HepG2 (cell line): Measurements from ENCODE around the gene MCOLN1. TPM values are rescaled to one million over a fixed set of nuclear protein-coding genes. Genes with fewer than 3 reads are reported as not detected.

Source experiments
- GATA4 ChIP-seq: sonication (generic); IDR thresholded peaks from 2 replicates; pipeline ENCODE4 v1.6.1; 2016; ENCODE audit warnings: antibody characterized with exemption, low read depth, borderline replicate concordance
- KLF12 ChIP-seq: sonication (generic); formaldehyde crosslinking; IDR thresholded peaks from 2 replicates; pipeline ENCODE4 v1.4.0; 2020; ENCODE audit warnings: missing genetic modification reagents, borderline replicate concordance
- POLR2AphosphoS5 ChIP-seq: IDR thresholded peaks from 2 replicates; pipeline ENCODE4 v1.6.1; 2012; ENCODE audit warnings: low read depth, low read length
- RELA ChIP-seq: sonication (generic); formaldehyde crosslinking; IDR thresholded peaks from 2 replicates; pipeline ENCODE4 v1.4.0; 2020; ENCODE audit warnings: missing genetic modification reagents
- SALL2 ChIP-seq: sonication (generic); formaldehyde crosslinking; IDR thresholded peaks from 2 replicates; pipeline ENCODE4 v1.8.1; 2023; ENCODE audit warnings: mild to moderate bottlenecking, missing genetic modification reagents, inconsistent platforms
- STAT5B ChIP-seq: sonication (generic); formaldehyde crosslinking; IDR thresholded peaks from 2 replicates; pipeline ENCODE4 v1.4.0; 2020; ENCODE audit warnings: missing genetic modification reagents
- TAF1 ChIP-seq: sonication (generic); formaldehyde crosslinking; IDR thresholded peaks from 2 replicates; pipeline ENCODE4 v1.4.0; 2020; ENCODE audit warnings: missing genetic modification reagents
- TOE1 ChIP-seq: sonication (generic); formaldehyde crosslinking; IDR thresholded peaks from 2 replicates; pipeline ENCODE4 v1.4.0; 2020; ENCODE audit warnings: mild to moderate bottlenecking, missing genetic modification reagents
- polyA plus RNA-seq, 8 experiments: library from polyadenylated mRNA; depleted of rRNA in 3 of 8; stranded (reverse) in 7 of 8; unstranded in 1 of 8; fragments of >200 nt; fragmentation: Illumina TruSeq in 4 of 8; extraction: Trizol in 4 of 8; gene quantifications; 2 replicates each; pipeline versions ENCODE4 v1.2.1 to v1.2.3, GENCODE V29; 2011 to 2016; ENCODE audit warnings: low read depth in 4 of 8, missing spikeins in 1 of 8, mixed read lengths in 1 of 8; ENCODE audit not compliant: insufficient read depth in 1 of 8
- total RNA-seq, 5 experiments: library from RNA; depleted of rRNA; stranded (reverse); fragments of >200 nt; fragmentation: Illumina TruSeq; extraction: Trizol; gene quantifications; 2 replicates each; pipeline ENCODE4 v1.2.3, GENCODE V29; 2016; ENCODE audit warnings: low read depth in 1 of 5
- TF ChIP-seq, protein P1 (sequence below): sonication (generic); formaldehyde crosslinking; IDR thresholded peaks from 2 replicates; pipeline ENCODE4 v1.5.0; 2020; ENCODE audit warnings: missing genetic modification reagents
- TF ChIP-seq, protein P2 (sequence below): sonication (generic); formaldehyde crosslinking; conservative IDR thresholded peaks from 2 replicates; pipeline ENCODE4 v1.8.1; 2023; ENCODE audit warnings: missing genetic modification reagents
- TF ChIP-seq, protein P3 (sequence below): sonication (generic); formaldehyde crosslinking; IDR thresholded peaks from 2 replicates; pipeline ENCODE4 v1.4.0; 2020; ENCODE audit warnings: mild to moderate bottlenecking, missing genetic modification reagents
- TF ChIP-seq, protein P4 (sequence below): sonication (generic); formaldehyde crosslinking; IDR thresholded peaks from 2 replicates; pipeline ENCODE4 v1.4.0; 2020; ENCODE audit warnings: missing genetic modification reagents, mild to moderate bottlenecking, borderline replicate concordance

Gene MCOLN1
- total and polyA plus RNA-seq, 2 of the 13 experiments (the other 11 are each of a cell fraction or from before 2014, with no cell fraction given), result 3.4 to 15.7 TPM

DNA sequence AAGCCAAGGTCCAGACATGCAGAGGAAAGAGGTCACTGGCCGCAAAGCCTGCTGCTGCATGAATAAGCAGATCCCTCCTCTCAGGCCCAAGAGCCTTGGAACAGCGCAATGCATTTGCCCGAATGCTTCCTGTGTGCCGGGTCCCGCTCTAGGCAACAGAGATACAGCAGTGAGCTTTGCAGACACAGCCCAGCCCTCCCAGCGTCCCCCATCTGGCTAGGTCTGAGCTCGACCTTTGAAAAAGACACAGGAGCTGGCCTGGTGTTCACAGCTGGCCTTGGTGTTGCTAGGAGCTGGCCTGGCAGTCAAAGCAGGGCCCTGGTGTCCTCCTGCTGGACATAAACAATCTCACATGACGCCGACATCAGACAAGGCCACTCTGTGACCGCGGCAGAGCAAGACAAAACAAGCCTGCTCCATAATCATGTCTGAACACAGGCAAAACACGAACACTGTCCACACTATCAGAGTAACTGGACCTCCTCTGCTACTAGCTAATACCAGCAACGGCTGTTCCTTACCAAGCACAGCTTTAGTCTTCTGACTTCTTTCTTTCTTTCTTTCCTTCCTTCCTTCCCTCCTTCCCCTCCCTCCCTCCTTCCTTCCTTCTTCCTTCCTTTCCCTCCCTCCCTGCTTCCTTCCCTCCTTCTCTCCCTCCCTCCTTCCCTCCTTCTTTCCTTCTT, 27.9 kb upstream of the MCOLN1 start (continued):
- TF ChIP-seq SALL2 (CRISPR knock-in tag), result no peak
- TF ChIP-seq RELA (CRISPR knock-in tag), result no peak
- no peak for TF ChIP-seq KLF12 (CRISPR knock-in tag)
- no peak for TF ChIP-seq GATA4
- TF ChIP-seq, protein P1, sequence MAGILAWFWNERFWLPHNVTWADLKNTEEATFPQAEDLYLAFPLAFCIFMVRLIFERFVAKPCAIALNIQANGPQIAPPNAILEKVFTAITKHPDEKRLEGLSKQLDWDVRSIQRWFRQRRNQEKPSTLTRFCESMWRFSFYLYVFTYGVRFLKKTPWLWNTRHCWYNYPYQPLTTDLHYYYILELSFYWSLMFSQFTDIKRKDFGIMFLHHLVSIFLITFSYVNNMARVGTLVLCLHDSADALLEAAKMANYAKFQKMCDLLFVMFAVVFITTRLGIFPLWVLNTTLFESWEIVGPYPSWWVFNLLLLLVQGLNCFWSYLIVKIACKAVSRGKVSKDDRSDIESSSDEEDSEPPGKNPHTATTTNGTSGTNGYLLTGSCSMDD (CRISPR knock-in tag), result no peak
- TF ChIP-seq TOE1 (CRISPR knock-in tag), result no peak
- TF ChIP-seq STAT5B (CRISPR knock-in tag), result no peak
- peak; percentile 57; the same call in 1 of the 2 replicates for TF ChIP-seq TAF1 (CRISPR knock-in tag)
- TF ChIP-seq, protein P2, sequence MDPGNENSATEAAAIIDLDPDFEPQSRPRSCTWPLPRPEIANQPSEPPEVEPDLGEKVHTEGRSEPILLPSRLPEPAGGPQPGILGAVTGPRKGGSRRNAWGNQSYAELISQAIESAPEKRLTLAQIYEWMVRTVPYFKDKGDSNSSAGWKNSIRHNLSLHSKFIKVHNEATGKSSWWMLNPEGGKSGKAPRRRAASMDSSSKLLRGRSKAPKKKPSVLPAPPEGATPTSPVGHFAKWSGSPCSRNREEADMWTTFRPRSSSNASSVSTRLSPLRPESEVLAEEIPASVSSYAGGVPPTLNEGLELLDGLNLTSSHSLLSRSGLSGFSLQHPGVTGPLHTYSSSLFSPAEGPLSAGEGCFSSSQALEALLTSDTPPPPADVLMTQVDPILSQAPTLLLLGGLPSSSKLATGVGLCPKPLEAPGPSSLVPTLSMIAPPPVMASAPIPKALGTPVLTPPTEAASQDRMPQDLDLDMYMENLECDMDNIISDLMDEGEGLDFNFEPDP (CRISPR knock-in tag), result no peak
- no peak for TF ChIP-seq POLR2AphosphoS5
- TF ChIP-seq, protein P3, sequence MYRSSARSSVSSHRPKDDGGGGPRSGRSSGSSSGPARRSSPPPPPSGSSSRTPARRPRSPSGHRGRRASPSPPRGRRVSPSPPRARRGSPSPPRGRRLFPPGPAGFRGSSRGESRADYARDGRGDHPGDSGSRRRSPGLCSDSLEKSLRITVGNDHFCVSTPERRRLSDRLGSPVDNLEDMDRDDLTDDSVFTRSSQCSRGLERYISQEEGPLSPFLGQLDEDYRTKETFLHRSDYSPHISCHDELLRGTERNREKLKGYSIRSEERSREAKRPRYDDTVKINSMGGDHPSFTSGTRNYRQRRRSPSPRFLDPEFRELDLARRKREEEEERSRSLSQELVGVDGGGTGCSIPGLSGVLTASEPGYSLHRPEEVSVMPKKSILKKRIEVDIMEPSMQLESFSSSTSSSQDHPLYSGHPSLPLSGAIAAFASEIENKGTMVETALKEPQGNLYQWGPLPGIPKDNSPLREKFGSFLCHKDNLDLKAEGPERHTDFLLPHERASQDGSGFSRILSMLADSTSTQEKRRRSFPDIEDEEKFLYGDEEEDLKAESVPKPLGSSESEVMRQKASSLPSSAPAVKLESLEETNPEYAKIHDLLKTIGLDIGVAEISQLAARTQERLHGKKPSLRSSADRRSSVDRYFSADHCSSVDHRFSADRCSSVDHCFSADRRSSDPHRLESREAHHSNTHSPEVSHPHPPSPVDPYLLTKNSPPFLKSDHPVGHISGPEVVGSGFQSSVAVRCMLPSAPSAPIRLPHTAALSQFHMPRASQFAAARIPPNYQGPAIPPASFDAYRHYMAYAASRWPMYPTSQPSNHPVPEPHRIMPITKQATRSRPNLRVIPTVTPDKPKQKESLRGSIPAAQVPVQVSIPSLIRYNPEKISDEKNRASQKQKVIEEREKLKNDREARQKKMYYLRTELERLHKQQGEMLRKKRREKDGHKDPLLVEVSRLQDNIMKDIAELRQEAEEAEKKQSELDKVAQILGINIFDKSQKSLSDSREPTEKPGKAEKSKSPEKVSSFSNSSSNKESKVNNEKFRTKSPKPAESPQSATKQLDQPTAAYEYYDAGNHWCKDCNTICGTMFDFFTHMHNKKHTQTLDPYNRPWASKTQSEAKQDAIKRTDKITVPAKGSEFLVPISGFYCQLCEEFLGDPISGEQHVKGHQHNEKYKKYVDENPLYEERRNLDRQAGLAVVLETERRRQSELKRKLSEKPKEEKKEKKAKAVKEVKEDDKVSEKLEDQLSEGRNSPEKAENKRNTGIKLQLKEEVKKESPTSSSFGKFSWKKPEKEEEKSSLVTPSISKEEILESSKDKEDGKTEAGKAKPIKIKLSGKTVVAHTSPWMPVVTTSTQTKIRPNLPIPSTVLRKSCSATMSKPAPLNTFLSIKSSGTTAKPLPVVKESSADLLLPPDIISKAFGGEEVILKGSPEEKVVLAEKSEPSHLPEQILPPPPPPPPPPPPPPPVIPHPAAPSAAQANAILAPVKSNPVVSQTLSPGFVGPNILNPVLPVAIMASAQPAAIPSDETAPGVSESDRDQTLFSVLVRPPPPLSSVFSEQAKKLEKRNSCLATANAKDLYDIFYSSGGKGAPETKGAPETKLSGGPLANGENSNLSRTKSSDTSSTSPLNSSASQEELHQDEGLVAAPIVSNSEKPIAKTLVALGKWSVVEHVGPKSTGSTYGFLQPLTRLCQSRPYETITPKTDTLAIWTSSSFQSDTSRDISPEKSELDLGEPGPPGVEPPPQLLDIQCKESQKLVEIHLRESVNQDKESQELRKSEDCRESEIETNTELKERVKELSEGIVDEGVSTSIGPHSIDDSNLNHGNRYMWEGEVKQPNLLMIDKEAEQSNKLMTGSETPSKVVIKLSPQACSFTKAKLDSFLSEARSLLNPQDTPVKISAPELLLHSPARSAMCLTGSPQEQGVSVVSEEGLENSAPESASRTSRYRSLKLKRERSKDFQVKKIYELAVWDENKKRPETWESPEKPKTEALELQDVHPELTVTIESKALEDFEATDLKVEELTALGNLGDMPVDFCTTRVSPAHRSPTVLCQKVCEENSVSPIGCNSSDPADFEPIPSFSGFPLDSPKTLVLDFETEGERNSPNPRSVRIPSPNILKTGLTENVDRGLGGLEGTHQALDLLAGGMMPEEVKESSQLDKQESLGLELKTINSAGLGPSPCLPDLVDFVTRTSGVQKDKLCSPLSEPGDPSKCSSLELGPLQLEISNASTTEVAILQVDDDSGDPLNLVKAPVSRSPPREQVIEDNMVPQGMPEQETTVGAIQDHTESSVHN (CRISPR knock-in tag), result no peak
- TF ChIP-seq, protein P4, sequence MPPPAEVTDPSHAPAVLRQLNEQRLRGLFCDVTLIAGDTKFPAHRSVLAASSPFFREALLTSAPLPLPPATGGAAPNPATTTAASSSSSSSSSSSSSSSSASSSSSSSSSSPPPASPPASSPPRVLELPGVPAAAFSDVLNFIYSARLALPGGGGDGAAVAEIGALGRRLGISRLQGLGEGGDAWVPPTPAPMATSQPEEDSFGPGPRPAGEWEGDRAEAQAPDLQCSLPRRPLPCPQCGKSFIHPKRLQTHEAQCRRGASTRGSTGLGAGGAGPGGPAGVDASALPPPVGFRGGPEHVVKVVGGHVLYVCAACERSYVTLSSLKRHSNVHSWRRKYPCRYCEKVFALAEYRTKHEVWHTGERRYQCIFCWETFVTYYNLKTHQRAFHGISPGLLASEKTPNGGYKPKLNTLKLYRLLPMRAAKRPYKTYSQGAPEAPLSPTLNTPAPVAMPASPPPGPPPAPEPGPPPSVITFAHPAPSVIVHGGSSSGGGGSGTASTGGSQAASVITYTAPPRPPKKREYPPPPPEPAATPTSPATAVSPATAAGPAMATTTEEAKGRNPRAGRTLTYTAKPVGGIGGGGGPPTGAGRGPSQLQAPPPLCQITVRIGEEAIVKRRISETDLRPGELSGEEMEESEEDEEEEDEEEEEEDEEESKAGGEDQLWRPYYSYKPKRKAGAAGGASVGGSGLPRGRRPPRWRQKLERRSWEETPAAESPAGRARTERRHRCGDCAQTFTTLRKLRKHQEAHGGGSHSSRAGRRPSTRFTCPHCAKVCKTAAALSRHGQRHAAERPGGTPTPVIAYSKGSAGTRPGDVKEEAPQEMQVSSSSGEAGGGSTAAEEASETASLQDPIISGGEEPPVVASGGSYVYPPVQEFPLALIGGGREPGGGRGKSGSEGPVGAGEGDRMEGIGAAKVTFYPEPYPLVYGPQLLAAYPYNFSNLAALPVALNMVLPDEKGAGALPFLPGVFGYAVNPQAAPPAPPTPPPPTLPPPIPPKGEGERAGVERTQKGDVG (CRISPR knock-in tag), result peak; percentile 40; the same call in 1 of the 2 replicates
